DOHH2 (cell line): ENCODE data around the gene USP1.

Experiments
- H3F3A ChIP-seq: fragments of 200-600 bp; sonication (generic), shearing (Covaris generic); 2 replicates; pipeline ENCODE4 v1.6.0; 2016; ENCODE audit warnings: antibody characterized with exemption, mild to moderate bottlenecking; ENCODE audit not compliant: control insufficient read depth, insufficient read depth
- H3K27ac ChIP-seq: fragments of 200-600 bp; sonication (generic); 2 replicates; pipeline ENCODE4 v1.5.1; 2014; ENCODE audit warnings: low read depth, mild to moderate bottlenecking, low read length, moderate library complexity
- H3K27me3 ChIP-seq: fragments of 200-600 bp; sonication (generic); 2 replicates; pipeline ENCODE4 v1.6.1; 2014; ENCODE audit warnings: mild to moderate bottlenecking, low read length, mixed read lengths; ENCODE audit not compliant: control insufficient read depth
- H3K36me3 ChIP-seq: fragments of 200-600 bp; sonication (generic); 2 replicates; pipeline ENCODE4 v1.6.1; 2014; ENCODE audit warnings: mild to moderate bottlenecking, low read length, moderate library complexity, mixed read lengths; ENCODE audit not compliant: control insufficient read depth
- H3K4me1 ChIP-seq: fragments of 200-600 bp; sonication (generic); 2 replicates; pipeline ENCODE4 v1.6.1; 2014; ENCODE audit warnings: mild to moderate bottlenecking, low read length, mixed read lengths; ENCODE audit not compliant: control insufficient read depth
- H3K4me2 ChIP-seq: fragments of 200-600 bp; sonication (generic); 2 replicates; pipeline ENCODE4 v1.6.0; 2014; ENCODE audit warnings: mild to moderate bottlenecking, low read length, moderate library complexity
- H3K4me3 ChIP-seq: fragments of 200-600 bp; sonication (generic); 2 replicates; pipeline ENCODE4 v1.5.1; 2014; ENCODE audit warnings: mild to moderate bottlenecking, low read length, mixed read lengths
- H3K79me2 ChIP-seq: fragments of 200-600 bp; sonication (generic); 2 replicates; pipeline ENCODE4 v1.6.1; 2014; ENCODE audit warnings: mild to moderate bottlenecking, low read length, mixed read lengths; ENCODE audit not compliant: control insufficient read depth
- H3K9me2 ChIP-seq: fragments of 200-600 bp; sonication (generic); replicated peaks from 2 replicates; pipeline ENCODE4 v1.6.1; 2014; ENCODE audit warnings: mild to moderate bottlenecking, low read length, mixed read lengths; ENCODE audit not compliant: control insufficient read depth
- H3K9me3 ChIP-seq: fragments of 200-600 bp; sonication (generic); 2 replicates; pipeline ENCODE4 v1.6.1; 2014; ENCODE audit warnings: antibody characterized with exemption, low read length, mixed read lengths; ENCODE audit not compliant: control insufficient read depth, insufficient read depth
- H4K20me1 ChIP-seq: fragments of 200-600 bp; sonication (generic); 2 replicates; pipeline ENCODE4 v1.6.0; 2014; ENCODE audit warnings: low read depth, mild to moderate bottlenecking, antibody characterized with exemption, low read length, moderate library complexity; ENCODE audit not compliant: control insufficient read depth, insufficient read depth
- EZH2phosphoT487 ChIP-seq: fragments of 200-600 bp; sonication (generic); IDR thresholded peaks from 2 replicates; pipeline ENCODE4 v1.6.1; 2017; ENCODE audit warnings: borderline replicate concordance, mild to moderate bottlenecking, antibody characterized with exemption, low read length, moderate library complexity, mixed read lengths
- TF ChIP-seq, protein P1 (sequence below): fragments of 200-600 bp; sonication (generic); IDR thresholded peaks from one replicate; pipeline ENCODE4 v1.5.1; 2014; ENCODE audit warnings: antibody characterized with exemption, mild to moderate bottlenecking, low read depth, low read length; ENCODE audit not compliant: poor library complexity, severe bottlenecking

The USP1 gene

DNA sequence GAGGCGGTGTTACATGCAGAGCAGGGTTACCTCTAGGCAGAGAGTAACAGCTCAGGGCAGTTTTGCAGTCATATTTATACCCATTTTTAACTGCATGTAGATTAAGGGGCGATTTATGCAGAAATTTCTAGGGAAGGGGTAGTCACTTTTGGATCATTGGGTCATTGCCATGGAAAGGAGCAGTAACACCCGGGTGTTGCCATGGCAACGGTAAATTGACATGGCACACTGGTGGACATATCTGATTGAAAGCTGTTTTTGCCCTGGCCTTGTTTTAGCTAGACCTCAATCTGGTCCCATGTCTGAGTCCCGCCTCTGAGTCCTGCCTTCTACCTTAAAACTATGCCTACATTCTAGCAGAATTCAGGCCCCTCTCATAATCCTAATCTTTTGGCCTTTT is 11.8 kb upstream of the USP1 start:
- H4K20me1 ChIP-seq = no peaks in the 10 kb centered on the region
- H3K9me2 ChIP-seq = no peaks in the 10 kb centered on the region
- H3K9me3 ChIP-seq = no peaks in the 10 kb centered on the region
- no peaks in the 10 kb centered on the region for H3K36me3 ChIP-seq
- no peaks in the 10 kb centered on the region for H3K27me3 ChIP-seq
- no peak overlapping the region for H3K27ac ChIP-seq
- H3K79me2 ChIP-seq = no peaks in the 10 kb centered on the region
- no peak overlapping the region for H3K4me2 ChIP-seq
- no peaks in the 10 kb centered on the region for H3F3A ChIP-seq
- TF ChIP-seq EZH2phosphoT487 = no peak
- TF ChIP-seq, protein P1, sequence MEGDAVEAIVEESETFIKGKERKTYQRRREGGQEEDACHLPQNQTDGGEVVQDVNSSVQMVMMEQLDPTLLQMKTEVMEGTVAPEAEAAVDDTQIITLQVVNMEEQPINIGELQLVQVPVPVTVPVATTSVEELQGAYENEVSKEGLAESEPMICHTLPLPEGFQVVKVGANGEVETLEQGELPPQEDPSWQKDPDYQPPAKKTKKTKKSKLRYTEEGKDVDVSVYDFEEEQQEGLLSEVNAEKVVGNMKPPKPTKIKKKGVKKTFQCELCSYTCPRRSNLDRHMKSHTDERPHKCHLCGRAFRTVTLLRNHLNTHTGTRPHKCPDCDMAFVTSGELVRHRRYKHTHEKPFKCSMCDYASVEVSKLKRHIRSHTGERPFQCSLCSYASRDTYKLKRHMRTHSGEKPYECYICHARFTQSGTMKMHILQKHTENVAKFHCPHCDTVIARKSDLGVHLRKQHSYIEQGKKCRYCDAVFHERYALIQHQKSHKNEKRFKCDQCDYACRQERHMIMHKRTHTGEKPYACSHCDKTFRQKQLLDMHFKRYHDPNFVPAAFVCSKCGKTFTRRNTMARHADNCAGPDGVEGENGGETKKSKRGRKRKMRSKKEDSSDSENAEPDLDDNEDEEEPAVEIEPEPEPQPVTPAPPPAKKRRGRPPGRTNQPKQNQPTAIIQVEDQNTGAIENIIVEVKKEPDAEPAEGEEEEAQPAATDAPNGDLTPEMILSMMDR = no peak
- no peak overlapping the region for H3K4me3 ChIP-seq
- H3K4me1 ChIP-seq = peaks cover 8% of the 10 kb centered on the region

DNA sequence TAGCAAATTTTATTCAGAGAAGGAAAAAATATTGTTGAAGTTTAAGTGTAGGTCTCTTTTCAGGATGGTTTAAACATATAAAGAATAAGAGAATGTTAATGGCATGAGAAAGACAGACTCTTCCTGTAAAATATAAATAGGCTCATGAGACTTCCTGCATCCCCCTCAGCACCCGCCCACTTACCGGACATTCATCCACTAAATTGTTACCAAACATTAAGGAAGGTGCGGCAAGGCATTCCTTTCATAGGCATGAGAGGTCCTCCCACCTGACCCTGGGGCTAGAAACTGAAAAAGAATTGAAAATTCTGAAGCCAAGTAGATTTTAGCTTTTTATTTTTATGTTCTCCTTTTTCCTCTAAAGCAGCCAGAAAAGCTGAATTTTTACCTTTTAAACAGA is 10.6 kb upstream of the USP1 start:
- TF ChIP-seq, protein P1 = no peak
- TF ChIP-seq EZH2phosphoT487 = no peak
- Histone ChIP-seq H3K4me1 (peaks cover 8% of the 10 kb centered on the region), H3F3A (no peaks in the 10 kb centered on the region)

DNA sequence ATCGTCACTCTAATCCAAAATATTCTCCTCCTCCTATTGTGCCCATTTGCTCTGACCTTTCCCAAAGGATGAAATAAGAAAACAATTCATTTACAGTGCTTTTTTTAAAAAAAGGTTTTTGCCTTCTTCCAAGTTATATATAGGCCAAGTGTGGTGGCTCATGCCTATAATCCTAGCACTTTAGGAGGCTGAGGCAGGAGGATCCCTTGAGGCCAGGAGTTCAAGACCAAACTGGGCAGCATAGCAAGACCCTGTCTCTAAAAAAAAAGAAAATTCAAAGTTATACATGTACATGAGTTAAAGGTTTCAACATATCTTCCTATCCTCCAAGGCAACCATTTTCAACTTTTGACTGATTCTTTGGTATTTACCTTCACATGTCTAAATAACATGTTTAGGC is 10.1 kb upstream of the USP1 start:
- Histone ChIP-seq H3K4me2 (no peak overlapping the region), H3K4me1 (peaks cover 8% of the 10 kb centered on the region), H4K20me1 (no peaks in the 10 kb centered on the region), H3K36me3 (no peaks in the 10 kb centered on the region), H3F3A (no peaks in the 10 kb centered on the region), H3K9me3 (no peaks in the 10 kb centered on the region), H3K79me2 (no peaks in the 10 kb centered on the region), H3K27me3 (no peaks in the 10 kb centered on the region), H3K4me3 (no peak overlapping the region), H3K27ac (no peak overlapping the region), H3K9me2 (no peaks in the 10 kb centered on the region)
- no peak for TF ChIP-seq EZH2phosphoT487
- TF ChIP-seq, protein P1 = no peak

More for the DNA sequence above, 10.6 kb upstream of the USP1 start:
- Histone ChIP-seq H3K9me3 (no peaks in the 10 kb centered on the region), H3K27ac (no peak overlapping the region), H3K4me3 (no peak overlapping the region), H3K4me2 (no peak overlapping the region), H3K9me2 (no peaks in the 10 kb centered on the region), H3K27me3 (no peaks in the 10 kb centered on the region), H3K36me3 (no peaks in the 10 kb centered on the region), H4K20me1 (no peaks in the 10 kb centered on the region), H3K79me2 (no peaks in the 10 kb centered on the region)

DNA sequence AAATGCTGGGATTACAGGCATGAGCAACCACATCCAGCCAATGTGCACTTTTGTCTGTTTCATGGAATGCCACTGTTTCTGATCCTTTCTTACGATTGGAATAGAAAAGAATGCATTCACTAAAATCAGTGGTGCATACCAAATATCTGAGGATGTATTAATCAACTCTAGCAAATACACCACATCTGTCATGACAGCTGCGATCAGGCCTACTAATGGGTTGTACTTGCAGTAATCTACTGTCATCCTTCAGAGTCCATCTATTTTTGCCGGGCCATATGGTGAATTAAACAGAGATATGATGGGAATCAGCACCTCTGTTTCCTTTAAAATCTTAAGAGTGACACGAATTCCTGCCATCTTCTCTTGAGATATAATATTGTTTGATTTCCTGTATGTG is 8.5 kb upstream of the USP1 start:
- no peak overlapping the region for H3K4me3 ChIP-seq
- H3K27ac ChIP-seq = no peak overlapping the region
- H3K79me2 ChIP-seq = no peaks in the 10 kb centered on the region
- TF ChIP-seq EZH2phosphoT487 = no peak
- TF ChIP-seq, protein P1 = no peak
- no peaks in the 10 kb centered on the region for H3K36me3 ChIP-seq
- no peaks in the 10 kb centered on the region for H4K20me1 ChIP-seq
- peaks cover 8% of the 10 kb centered on the region for H3K4me1 ChIP-seq
- no peaks in the 10 kb centered on the region for H3F3A ChIP-seq
- H3K9me3 ChIP-seq = no peaks in the 10 kb centered on the region
- H3K4me2 ChIP-seq = no peak overlapping the region
- H3K27me3 ChIP-seq = no peaks in the 10 kb centered on the region
- H3K9me2 ChIP-seq = no peaks in the 10 kb centered on the region
